Right cardiac atrium (tissue), 5 donors: ENCODE results near the gene ADAP1. TPM values are rescaled to one million over a fixed set of nuclear protein-coding genes. Genes with fewer than 3 reads are reported as not detected.
A peak's percentile ranks its signal among the peaks of the same experiment; 100 is the strongest.

ENCODE experiments used
- ATAC-seq, 2 donors: fragments of 200-7000 bp; cut with Tn5 transposase; one replicate each; pipeline versions ENCODE4 v1.8.0 to v1.9.1; 2020; ENCODE audit warnings: moderate library complexity in 2 of 2, mild to moderate bottlenecking in 1 of 2
- DNase-seq, 3 donors: peaks; one replicate each; pipeline ENCODE4 v3.0.0-alpha.2; 2020
- H3K27ac ChIP-seq: one replicate; pipeline ENCODE4 v1.5.1; 2013; ENCODE audit warnings: mild to moderate bottlenecking, low read length, control low read depth, moderate library complexity
- H3K27me3 ChIP-seq: one replicate; pipeline ENCODE4 v1.6.1; 2013; ENCODE audit not compliant: control insufficient read depth, insufficient read depth
- H3K4me1 ChIP-seq: one replicate; pipeline ENCODE4 v1.6.1; 2013; ENCODE audit warnings: low read length; ENCODE audit not compliant: control insufficient read depth, insufficient read depth
- H3K4me3 ChIP-seq: one replicate; pipeline ENCODE4 v1.5.1; 2013; ENCODE audit warnings: low read length, control low read depth
- H3K9me3 ChIP-seq: one replicate; pipeline ENCODE4 v1.6.1; 2013; ENCODE audit warnings: low read length; ENCODE audit not compliant: control insufficient read depth
- WGBS: extraction: QIAGEN DNeasy Blood & Tissue Kit; methylation state at CpG from one replicate; pipeline ENCODE4 v1.1.7; 2013; 5-methylcytosine and 5-hydroxymethylcytosine counted together
- intact Hi-C, 4 donors: fragments of 100-400 bp; cut with DNase I; formaldehyde crosslinking; loops; one replicate each; pipeline versions ENCODE4 v1.11.0 to v1.14.0; 2022 to 2023
- polyA plus RNA-seq: library from polyadenylated mRNA; stranded (reverse); fragments of 200-250 nt; gene quantifications from one replicate; pipeline ENCODE4 v1.2.3, GENCODE V29; 2013
- total RNA-seq, 4 donors: library from RNA; stranded (reverse); fragmentation: NEBNext Ultra II Directional; extraction: Animal tissue kit (Norgen Biotek cat#: 25700); gene quantifications; one replicate each; pipeline ENCODE4 v1.2.1, GENCODE V29; 2021
- donor health status: healthy with polysubstance abuse.
- donor health status: DM: no; HTN: yes; CAD: no.
- donor health status: DM: no; HTN: no; CAD: no.
- donor health status: DM: no; HTN: yes; CAD: no; lungs with severe emphysema.
- donor health status: DM: yes; HTN: yes; CAD: no.

The ADAP1 gene
- total and polyA plus RNA-seq, 5 donors = 4.8 to 8.4 (median 6.5) TPM

DNA sequence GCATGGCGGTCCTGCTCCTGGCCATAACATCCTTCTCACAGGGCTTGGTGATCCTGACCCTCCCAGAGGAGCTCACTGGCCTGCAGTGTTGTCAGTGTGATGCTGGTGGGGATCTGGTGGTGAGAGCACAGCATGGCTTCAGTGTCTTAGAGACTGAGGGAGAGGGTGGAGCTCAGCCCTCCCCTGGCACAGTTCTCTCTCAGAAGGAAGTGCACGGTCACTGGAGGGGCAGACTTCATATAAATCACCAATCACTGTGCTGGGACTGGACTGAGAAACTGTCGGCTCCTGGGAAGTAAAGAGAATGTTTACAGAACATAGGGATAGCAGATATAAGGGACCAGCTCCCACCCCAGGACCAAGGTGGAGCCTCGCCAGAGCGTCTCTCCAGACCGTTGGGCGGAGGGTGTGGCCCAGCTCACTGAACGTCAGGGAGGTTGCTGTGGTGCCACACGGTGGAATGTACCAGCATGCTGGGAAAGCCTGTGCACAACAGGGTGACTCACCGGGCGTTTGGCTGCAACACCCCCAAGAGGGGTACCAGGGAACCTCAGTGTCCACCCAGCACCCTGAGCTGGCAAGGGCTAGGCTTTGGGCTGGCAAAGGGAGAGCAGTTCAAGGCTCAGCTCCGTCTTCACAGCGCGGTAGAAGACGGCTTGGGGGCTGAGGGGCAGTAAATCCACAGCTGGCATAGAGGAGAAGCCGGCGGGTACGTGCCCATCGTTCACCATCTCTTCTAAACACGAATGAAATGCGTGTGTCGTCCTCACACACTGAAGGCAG lies 86.9 kb downstream of the ADAP1 start:
- DNase-seq (peak; percentile 60 to 61 (median 61)), ATAC-seq (peak; percentile 71 to 80)
- Histone ChIP-seq H3K4me1 (peaks cover 5% of the 10 kb centered on the region), H3K4me3 (no peak overlapping the region), H3K27me3 (no peaks in the 10 kb centered on the region), H3K27ac (peak overlapping the region; percentile 81), H3K9me3 (no peaks in the 10 kb centered on the region)
- intact Hi-C loops = no loop called here
- WGBS = 72% methylated on average over 22 of the region's 22 CpGs

DNA sequence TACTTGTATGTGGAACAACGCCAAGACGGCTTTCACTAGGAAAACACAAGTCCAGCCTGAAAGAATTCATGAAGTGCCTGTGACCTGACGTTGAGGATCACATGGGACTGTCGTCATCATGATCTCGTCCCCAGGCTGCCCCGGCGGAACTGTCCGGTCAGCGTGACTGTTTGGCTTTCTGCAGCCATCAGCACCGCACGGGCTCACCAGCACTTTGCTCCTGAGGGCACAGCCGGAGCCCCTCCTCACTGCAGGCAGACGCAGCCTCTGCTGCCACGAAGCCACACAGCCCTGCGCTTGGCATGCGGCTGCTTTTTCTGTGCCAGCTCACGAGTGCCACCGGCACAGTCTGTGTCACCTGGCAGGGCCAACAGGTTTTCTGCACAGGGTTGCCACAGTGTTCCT lies 87.5 kb downstream of the ADAP1 start:
- intact Hi-C loops = no loop called here
- Histone ChIP-seq H3K27ac (peak overlapping the region; percentile 81), H3K27me3 (no peaks in the 10 kb centered on the region), H3K9me3 (no peaks in the 10 kb centered on the region), H3K4me3 (no peak overlapping the region), H3K4me1 (peaks cover 2% of the 10 kb centered on the region)
- 62% methylated on average over 18 of the region's 18 CpGs for WGBS
- ATAC-seq (peak; percentile 73 to 79), DNase-seq (peak; percentile 63 to 80 (median 80))

DNA sequence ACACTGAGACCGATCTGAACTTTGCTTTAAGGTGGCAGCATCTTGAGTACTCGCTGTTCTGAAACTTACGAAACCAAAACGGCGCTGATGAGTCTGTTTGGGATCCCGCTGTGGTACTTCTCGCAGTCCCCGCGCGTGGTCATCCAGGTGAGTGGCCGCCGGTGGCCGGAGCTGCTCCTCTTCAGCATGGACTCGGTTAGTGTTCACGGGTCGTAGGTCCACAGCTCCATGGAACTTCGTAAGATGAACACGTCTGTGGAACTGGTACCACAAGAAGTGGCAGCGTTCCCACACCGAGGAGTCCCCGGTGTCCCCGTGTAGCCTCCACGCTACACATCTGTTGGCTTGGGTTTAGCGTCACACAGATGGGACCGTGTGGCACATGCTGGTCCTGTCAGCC lies 88.6 kb downstream of the ADAP1 start:
- WGBS = 95% methylated on average over 25 of the region's 25 CpGs
- DNase-seq = peak in 2 of 3 donors; percentile 42 to 51
- no peaks in the 10 kb centered on the region for H3K9me3 ChIP-seq
- H3K4me1 ChIP-seq = no peaks in the 10 kb centered on the region
- intact Hi-C loops = no loop called here
- no peak for ATAC-seq
- H3K4me3 ChIP-seq = no peak overlapping the region
- no peak overlapping the region for H3K27ac ChIP-seq
- H3K27me3 ChIP-seq = no peaks in the 10 kb centered on the region

DNA sequence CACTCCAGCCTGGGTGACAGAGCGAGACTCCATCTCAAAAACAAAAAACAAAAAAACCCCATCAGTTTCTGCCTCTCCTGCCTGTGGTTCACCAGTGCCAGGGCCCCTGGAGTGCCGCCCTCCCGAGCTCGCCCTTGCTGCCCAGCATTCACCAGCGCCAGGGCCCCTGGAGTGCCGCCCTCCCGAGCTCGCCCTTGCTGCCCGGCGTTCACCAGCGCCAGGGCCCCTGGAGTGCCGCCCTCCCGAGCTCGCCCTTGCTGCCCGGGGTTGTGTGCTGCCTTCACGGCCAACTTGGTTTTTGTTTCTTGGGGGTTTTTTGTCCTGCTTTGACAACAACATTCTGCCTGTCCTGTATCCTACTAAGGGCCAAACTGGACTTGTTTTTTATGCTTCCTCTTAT lies 91.4 kb downstream of the ADAP1 start:
- Histone ChIP-seq H3K4me3 (no peak overlapping the region), H3K27me3 (no peaks in the 10 kb centered on the region), H3K27ac (no peak overlapping the region), H3K9me3 (no peaks in the 10 kb centered on the region), H3K4me1 (no peaks in the 10 kb centered on the region)
- intact Hi-C loops = no loop called here
- ATAC-seq (no peak), DNase-seq (peak in 1 of 3 donors; percentile 46)
- 91% methylated on average over 16 of the region's 16 CpGs for WGBS

DNA sequence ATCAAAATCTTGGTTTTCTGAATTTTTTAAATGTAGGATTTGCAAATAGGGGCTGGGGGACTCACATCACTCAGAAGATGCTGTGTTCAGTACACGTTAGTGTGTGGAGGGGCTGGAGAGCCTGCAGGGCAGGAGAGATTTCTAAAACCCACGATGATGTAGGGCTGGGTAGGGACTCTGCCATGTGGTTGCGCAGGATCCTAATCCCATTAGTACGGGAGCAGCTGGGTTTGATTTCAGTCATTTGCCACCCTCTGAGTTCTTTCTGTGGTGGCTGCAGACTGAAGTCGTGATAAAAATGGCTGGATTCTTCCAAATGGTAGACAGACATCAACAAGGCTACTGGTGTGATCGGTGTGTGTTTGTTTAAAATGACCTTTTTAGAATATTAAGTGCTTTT lies 92.3 kb downstream of the ADAP1 start:
- no peak for ATAC-seq
- Histone ChIP-seq H3K9me3 (no peaks in the 10 kb centered on the region), H3K27ac (no peak overlapping the region), H3K4me3 (no peak overlapping the region), H3K27me3 (no peaks in the 10 kb centered on the region), H3K4me1 (no peaks in the 10 kb centered on the region)
- no peak for DNase-seq
- intact Hi-C loops = no loop called here
- WGBS = 95% methylated on average over 6 of the region's 6 CpGs

DNA sequence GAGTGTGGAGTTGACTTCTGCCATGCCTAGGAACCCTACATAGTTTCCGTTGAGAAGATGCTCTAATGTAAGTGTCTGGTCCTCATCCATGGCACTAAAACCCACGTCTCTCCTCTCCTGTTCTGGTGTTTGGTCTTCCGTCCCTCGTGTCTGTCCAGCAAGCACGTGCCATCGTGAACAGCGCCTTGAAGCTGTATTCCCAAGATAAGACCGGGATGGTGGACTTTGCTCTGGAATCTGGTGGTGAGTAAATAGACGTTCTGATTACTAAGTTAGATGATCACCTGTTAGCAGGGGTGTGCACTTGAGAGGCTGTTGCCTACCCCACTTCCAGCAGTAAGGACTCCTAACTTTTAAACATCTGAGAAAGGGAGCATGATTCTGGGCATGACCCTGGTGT lies 93.3 kb downstream of the ADAP1 start:
- H3K27ac ChIP-seq = no peak overlapping the region
- WGBS = 82% methylated on average over 9 of the region's 9 CpGs
- no peak for ATAC-seq
- no peaks in the 10 kb centered on the region for H3K9me3 ChIP-seq
- intact Hi-C loops = no loop called here
- H3K27me3 ChIP-seq = no peaks in the 10 kb centered on the region
- H3K4me3 ChIP-seq = no peak overlapping the region
- no peak for DNase-seq
- H3K4me1 ChIP-seq = no peaks in the 10 kb centered on the region

DNA sequence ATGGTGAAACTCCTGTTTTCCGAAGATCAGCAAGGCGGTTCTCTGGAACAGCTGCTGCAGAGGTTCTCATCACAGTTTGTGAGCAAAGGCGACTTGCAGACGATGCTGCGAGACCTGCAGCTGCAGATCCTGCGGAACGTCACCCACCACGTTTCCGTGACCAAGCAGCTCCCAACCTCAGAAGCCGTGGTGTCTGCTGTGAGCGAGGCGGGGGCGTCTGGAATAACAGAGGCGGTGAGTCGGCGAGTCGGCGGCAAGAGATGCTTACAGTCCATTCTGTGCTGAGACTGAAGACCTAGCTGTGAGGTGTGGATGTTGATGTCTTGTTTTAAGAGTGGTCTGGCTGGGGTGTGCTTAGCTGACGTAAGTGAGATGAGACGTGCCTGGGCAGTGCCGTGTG lies 94.3 kb downstream of the ADAP1 start:
- ATAC-seq = no peak
- Histone ChIP-seq H3K27me3 (no peaks in the 10 kb centered on the region), H3K27ac (no peak overlapping the region), H3K9me3 (no peaks in the 10 kb centered on the region), H3K4me3 (no peak overlapping the region), H3K4me1 (no peaks in the 10 kb centered on the region)
- no peak for DNase-seq
- WGBS = 90% methylated on average over 21 of the region's 21 CpGs
- intact Hi-C loops = no loop called here

DNA sequence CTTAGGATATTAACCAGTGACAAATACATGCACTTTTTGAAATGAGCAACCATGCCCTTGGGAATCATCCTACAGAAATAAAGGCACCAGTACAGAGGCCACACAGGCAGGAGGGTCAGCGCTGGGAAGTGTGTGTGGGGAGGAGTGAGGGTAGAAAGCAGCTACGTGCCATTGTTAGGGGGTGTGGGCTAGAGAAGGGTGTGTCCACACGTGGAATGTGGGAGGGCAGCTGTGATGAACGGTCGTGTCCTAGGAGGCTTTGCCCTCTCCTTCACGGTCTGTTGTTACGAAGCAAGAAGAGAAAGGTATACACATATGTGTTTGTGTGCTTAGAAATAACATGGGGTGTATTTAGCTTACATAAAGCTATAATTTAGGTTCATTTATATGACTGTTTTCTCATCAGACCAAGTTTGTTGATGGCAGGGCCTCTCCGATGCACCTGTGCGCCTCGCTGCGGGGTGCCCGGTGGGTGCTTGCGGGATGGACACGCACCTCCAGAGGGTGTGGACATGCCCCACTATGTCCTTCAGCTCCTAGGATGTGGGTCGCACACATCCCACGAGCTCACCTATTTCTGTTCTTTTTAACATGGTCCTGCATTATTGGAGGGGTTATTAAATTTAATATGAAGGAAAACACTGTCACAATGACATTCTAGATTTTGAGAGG lies 95.0 kb downstream of the ADAP1 start:
- Histone ChIP-seq H3K4me3 (no peak overlapping the region), H3K4me1 (no peaks in the 10 kb centered on the region), H3K27me3 (no peaks in the 10 kb centered on the region), H3K9me3 (no peaks in the 10 kb centered on the region), H3K27ac (no peak overlapping the region)
- intact Hi-C loops = no loop called here
- ATAC-seq = peak in 1 of 2 donors; percentile 17
- 75% methylated on average over 16 of the region's 16 CpGs for WGBS
- DNase-seq = no peak

DNA sequence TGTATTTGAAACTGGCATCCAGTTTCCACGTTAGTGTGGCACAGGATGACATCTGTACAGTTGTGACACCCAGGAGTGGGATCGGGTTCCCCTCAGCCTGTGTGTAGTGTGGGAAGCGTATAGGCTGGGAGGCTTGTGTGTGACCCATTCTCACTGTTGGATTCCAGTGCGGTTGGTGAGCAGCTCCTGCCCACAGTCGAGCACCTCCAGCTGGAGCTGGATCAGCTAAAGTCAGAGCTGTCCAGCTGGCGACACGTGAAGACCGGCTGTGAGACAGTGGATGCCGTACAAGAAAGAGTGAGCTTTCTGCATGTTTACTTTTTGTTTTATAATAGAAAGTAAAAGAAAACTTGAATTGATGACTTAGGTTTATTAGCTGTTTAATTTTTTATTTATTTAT lies 96.8 kb downstream of the ADAP1 start:
- H3K4me3 ChIP-seq = no peak overlapping the region
- WGBS = 82% methylated on average over 9 of the region's 9 CpGs
- intact Hi-C loops = no loop called here
- peak in 1 of 3 donors; percentile 12 for DNase-seq
- ATAC-seq = no peak
- H3K27ac ChIP-seq = no peak overlapping the region
- H3K9me3 ChIP-seq = no peaks in the 10 kb centered on the region
- H3K4me1 ChIP-seq = no peaks in the 10 kb centered on the region
- no peaks in the 10 kb centered on the region for H3K27me3 ChIP-seq

DNA sequence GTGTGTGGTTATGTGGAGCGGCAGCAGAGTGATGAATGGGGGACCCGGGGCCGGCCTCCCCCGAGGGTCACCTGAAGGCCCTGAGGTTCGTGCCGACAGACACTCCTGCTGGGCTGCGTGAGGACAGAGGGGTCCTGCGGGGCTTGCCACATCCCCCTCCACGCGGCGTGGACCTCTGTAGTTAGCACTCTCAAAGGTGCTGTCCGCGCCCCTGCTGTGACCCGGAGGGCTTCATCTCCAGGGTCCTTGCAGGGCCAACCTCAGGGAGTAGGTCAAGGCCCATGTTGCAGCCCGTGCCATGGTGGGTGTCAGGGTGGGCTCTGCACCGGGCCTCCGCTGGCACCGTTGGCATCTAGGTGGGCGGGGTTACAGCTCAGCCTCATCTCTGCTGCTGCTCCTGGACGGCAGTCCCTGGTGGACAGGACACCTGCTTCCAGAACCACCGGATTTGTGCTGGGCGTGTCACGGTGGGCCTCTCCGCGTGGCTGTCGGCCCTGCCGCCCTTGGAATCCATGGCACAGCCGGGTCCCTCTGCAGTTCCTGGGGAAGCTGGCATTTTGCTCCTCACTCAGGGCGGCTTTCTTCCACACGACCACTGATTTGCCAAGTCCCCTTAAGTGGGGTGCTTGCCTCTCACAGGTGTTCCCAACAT lies 97.9 kb downstream of the ADAP1 start:
- DNase-seq (peak in 1 of 3 donors; percentile 34), ATAC-seq (peak in 1 of 2 donors; percentile 6)
- Histone ChIP-seq H3K9me3 (no peaks in the 10 kb centered on the region), H3K27me3 (no peaks in the 10 kb centered on the region), H3K4me1 (no peaks in the 10 kb centered on the region), H3K27ac (no peak overlapping the region), H3K4me3 (no peak overlapping the region)
- WGBS = 89% methylated on average over 30 of the region's 30 CpGs
- intact Hi-C loops = no loop called here

DNA sequence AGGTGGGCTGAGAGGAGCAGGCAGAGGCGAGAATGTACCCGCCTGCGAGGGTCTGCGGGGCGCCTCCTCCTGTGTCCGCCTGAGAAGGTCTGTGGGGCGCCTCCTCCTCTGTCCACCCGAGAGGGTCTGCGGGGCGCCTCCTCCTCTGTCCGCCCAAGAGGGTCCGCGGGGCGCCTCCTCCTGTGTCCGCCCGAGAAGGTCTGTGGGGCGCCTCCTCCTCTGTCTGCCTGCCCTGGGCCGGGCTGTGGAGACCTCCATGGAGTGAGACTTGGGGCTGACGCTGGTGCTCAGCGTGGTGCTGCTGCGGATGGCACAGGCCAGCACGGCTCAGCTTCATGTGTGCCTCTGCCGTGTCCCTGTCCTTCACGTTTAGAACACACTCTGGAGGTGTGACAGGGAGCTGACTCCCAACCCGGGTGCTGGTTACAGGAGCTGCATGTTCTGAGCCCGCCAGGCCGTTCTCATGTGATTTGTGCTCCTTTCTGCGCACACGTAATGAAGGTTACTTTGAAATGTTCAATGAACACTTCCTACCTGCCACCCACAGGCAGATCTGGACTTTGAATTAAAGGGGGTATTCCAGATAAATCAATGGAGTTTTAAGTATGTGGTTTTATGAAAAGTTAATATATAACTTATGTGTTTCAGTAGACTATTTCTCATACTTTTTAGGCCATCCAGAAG lies 98.7 kb downstream of the ADAP1 start:
- Histone ChIP-seq H3K4me3 (no peak overlapping the region), H3K27me3 (no peaks in the 10 kb centered on the region), H3K9me3 (no peaks in the 10 kb centered on the region), H3K4me1 (no peaks in the 10 kb centered on the region), H3K27ac (no peak overlapping the region)
- intact Hi-C loops = no loop called here
- 94% methylated on average over 29 of the region's 29 CpGs for WGBS
- ATAC-seq (peak in 1 of 2 donors; percentile 12), DNase-seq (peak in 1 of 3 donors; percentile 42)
